Skin of body (tissue), 2 donors: Measurements from ENCODE around the gene CA10. TPM values are rescaled to one million over a fixed set of nuclear protein-coding genes. Genes with fewer than 3 reads are reported as not detected.

Experiments used
- DNase-seq: peaks from one replicate; lab custom pipeline; 2025; lab: John Stamatoyannopoulos, UW
- total RNA-seq: library from RNA; depleted of rRNA; stranded (reverse); fragments of >200 nt; gene quantifications from one replicate; pipeline ENCODE4 v1.2.3, GENCODE V29; 2014

Gene CA10
- total RNA-seq, 1 donor from 2014 or later, result 0.89 TPM

DNA sequence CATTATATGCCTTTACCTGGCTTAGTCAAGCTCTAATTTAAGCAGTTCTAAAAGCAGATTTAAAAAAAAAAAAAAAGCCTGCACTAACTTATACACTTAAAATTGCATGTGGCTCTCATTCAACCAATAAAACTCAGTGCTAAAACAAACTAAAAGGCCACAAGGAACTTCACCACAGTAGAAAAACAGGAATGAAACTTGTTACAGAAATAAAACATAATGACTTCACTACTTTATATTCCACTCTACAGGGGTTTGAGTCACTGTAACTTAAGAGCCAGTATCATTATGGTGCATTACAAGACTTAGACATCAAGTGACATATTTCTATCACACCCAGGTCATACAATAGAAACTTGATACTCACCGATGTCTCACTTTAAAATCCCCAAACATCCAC, 11.1 kb downstream of the CA10 start:
- DNase-seq, result no peak

DNA sequence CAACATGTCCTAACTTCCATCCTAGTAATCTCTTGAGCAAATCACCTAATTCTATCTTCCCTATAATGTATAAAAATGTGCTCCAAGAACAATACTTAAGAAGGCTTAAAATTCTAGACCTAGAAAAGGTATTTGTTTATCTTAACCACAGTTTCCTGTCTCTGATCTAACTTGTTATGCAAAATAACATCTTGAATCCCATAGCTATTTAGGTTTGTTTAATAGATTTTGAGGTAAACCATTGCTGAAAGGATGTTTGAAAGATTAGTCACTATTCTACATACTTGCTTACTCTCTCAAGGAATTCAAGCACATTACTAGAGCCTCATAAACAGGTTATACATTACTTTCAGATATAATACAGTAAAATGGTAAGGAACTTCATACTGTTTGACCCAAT, 13.0 kb downstream of the CA10 start:
- DNase-seq, result no peak

DNA sequence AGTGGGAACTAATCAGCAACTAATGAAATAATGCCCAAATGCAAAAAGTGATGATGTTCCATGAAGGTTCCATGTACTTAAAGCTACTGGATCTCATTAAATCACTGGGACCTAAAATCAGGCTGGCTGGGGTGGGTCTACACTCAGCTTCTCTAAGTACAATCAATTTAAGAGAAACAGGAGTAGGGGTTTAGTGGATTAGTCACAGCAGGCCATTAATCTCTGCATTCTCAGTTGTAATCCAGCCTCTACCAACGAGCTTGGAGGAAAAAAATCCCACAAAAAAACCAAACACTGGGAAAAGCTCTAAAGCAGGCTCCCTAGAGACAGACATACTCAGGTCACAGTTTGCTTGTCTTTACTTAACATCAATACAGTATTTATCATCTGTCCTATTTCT, 15.0 kb downstream of the CA10 start:
- no peak for DNase-seq

DNA sequence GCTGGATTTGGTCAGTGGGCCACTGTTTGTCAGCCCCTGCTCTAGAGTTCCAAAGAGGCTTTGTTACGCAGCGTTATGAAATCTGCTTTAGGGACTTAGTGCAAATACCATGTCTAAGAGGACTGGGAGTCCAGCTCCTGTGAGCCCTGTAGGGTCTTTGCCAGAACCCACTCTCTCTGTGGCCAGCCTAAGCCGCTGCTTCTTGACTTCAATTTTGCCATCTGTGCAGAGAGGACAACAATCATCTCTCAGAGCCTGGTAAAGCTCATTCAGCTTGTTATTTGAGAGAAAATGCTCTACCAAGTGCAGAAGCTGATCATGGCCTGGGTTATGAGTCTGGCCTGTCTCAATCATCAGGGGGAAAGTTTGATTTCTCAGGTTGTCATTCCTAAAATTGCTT, 17.9 kb downstream of the CA10 start:
- no peak for DNase-seq

DNA sequence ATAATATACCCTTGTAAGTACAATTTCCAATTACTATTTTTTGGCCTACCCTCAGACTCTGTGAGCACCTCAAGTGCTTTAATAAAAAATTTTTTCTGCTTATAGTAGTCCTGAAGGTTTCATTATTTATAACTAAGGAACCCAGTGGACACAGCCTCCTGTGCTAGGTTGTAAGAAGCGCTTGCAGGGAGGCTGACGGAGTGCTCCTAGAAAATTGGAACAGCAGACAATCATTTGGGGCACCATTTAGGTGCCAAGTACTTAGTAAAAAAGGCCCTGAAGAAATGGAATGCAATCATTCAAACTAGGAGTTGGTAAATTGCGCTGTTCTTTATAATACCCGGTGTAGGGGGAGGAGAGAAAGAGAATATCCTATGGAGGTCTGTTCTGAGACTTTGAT, 19.8 kb downstream of the CA10 start:
- DNase-seq, result no peak

DNA sequence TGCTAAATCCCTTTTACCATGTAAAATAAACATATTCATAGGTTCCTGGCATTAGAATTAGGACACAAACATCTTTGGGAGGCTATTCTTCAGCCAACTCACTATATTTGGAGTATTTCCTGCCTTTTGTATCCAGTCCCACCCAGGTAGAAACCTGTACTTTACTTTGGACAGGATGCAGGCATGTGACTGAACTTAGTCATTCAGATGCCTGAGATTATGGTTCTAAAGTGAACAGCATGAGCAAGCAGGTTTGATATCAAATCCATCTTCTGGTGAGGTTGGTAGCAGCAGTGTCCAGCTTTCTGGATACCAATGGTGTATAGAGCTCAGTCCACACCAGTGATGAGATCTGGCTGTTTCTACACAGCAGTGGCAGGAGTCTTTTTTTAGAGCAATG, 20.2 kb downstream of the CA10 start:
- no peak for DNase-seq

DNA sequence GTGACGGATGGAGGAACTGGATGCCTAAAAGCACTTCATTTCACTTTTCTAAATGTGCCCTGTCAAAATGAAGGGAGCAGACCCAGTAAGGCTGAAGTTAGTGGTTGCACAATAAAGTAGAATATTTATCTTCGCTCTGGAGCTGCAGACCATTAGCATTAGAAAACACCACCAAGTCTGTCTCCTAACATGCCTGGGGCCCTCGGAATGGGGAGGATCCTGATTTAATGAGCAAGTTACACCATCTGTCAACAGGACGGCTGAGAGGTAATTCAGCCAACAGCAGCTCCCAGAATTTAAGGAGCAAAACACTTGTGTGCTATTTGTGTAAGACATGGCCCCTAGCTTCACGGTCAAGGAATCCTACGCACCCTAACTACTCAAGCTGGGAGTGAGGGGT, 22.3 kb downstream of the CA10 start:
- no peak for DNase-seq

DNA sequence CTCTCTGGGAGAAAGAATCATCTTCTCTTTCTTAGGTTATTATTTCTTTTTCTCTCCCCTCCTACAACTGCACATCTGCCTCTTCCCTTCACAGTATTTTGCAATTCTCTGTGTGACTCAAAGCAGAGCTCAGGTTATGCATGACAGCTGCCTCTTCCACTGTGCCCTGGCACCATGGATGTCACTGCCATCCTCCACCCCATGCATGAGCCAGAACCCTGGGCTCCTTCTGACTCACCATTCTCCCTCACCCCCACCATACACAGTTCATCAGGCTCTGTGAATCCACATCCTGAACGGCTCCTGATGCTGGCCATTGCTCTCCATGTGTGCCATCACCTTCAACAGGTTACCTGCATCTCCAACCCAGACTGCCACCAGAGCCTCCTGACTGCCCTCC, 23.9 kb downstream of the CA10 start:
- DNase-seq, result no peak

DNA sequence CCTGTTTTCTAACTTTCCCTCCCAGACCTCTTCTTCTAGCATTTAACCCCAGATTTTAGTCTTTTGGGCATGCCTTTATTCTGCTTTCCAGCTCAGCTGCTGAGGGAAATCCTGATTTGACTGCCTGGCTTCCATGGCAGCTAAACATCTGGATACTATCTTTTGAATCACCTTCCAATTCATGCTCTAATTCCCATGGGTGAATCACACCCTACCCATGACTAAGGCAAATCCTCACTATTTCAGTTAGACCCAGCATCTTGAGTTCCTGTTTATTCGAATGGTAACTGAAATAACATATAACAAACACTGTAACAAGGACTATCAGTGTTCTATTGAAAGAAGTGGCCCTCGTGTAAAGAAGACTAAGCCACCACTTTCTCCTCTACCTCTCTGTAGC, 29.8 kb downstream of the CA10 start:
- no peak for DNase-seq

DNA sequence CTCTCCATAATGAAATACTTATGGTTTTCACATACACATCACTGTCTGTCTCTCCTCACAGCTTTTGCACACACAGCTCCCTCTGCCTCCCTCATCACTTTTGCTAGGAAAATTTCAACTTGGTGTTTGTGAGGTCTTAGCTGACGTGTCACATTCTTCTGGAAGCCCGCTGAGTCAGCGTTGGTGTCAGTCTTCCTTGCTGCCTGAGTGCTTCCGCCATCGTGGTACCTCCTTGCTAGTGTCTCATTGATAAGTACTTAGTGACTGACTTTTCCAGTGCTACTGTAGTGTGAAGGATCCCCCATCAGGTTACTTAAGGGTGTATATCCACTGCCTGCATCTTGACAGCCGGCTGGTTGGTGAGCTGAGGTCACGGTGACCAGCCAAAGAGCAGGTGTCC, 33.5 kb downstream of the CA10 start:
- DNase-seq, result no peak

DNA sequence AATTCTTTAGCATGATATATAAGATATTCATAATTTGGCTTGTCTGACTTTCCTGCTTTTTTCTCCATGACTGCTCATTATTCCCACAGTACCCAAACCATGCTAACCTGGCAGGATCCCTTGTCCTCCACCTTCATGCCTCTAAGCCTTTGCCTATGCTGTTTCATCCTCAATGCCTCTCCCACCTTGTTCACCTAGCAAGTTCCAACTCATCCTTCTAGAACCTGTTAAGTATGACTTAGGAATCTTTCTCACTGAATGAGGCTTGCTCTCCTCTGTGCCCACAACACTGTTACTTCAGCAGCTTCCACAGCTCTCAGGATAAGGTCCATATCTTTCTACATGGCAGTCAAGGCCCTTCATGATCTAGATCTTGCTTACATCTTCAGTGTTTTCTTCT, 34.0 kb downstream of the CA10 start:
- DNase-seq, result no peak

DNA sequence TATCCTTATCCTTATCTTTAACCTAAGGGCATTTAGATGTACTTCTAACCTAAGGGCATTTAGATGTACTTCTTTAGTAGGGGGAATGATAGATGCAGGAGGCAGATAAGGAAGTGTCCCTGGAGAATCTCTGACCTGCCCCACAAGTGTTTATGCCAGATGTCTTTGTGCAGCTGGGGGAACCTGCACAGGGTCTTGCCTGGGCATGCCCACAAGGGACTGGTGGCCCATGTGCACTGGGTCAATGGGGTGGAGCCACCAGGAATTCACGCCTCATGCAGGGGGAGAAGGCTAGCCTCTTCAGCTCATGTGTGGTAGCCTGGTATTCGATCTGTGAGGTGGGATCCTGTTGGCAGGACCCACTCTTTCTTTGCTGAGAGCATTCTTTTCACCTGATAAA, 38.0 kb downstream of the CA10 start:
- no peak for DNase-seq

DNA sequence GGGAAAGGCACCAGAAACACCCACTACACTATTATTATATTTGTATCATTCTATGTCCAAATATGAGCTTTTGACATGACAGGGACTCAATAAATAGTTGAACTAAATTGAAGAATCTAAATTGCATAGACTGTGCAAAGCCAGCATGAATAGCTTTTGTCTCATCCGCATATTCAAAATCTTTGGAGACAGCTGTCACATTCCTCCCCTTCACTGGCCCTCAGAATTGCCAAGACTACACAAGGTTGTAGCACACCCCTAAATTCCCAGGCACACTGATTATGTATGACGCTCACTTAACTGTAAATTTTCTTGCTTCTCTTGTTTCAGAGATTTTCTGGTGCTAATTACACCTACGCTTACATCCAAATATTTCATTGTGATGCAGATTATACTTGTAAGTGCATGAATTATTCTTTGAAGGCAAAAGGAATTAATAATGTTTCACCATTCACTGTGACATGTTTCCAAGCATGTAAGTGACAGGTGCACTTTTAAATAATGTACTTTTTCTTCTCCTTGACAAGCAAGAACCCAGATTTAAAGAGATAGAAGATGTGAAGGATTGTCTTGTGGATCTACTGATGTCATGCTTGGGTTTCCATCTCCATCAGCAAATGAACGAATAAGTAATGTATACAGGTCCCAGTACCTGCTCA, 47.5 kb downstream of the CA10 start:
- DNase-seq, result no peak

DNA sequence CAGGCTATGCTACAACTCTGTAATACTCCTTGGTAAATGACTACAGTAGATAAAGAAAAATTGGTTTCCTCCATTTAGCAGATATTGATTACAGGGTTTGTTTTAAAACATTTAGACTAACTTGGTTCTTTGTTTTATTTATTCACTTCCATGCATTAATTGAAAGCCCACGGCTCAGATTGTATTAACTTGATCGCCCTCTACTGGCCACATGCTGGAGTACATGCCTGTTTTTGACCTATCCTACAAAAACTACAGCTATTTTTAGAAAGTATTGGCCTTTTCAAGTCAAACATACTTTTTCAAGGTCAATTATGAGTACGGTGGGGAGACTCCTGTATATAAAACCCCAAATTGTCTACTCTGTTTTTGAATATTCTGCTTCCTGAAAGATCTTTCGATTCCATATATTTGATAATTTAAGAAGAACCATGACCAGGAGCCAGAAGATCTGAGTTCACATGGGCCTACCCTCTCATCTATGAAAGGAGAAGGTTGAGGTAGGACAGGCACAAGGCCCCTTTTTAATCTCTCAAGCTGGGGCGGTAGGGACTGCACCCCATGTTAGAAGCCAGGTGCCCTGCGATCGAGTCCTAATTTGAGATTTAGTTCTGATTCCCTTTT, 51.8 kb downstream of the CA10 start:
- DNase-seq, result peak; percentile 35

DNA sequence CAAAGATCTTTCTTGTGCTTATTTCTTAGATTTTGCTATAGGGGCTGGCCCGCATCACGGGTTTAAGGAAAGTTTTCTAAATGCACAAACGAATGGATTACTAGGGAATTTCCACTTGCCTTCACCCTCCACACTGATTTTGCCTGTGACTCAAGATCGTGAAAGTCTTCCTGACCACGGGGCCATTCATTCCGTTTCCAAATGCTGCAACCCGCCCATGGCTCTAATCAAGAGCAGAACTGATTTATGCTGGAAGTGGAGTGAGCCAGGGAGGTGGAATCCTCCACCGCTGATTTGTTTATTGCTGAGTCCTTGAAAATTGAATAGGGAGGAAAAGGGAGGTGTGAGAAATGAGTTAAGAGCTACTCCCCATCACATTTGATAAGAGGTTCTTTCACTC, 52.4 kb downstream of the CA10 start:
- DNase-seq, result no peak

DNA sequence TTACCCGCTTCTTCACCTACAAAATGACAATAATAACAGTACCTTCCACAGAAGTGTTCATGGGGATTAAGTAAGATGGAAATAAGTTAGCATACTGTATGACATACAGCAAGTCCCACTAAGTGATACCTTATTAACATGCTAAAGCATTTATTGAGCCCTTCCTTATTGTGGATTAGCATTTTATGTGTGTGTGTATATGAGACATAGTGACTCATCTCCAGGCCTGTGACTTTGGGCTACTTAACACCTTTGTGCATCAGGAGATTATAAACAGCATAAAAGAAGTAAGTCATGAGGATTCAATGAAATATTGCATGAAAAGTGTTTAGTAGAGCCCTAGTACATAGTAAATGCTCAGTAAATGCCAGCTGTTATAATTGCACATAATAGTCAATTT, 52.9 kb downstream of the CA10 start:
- no peak for DNase-seq

DNA sequence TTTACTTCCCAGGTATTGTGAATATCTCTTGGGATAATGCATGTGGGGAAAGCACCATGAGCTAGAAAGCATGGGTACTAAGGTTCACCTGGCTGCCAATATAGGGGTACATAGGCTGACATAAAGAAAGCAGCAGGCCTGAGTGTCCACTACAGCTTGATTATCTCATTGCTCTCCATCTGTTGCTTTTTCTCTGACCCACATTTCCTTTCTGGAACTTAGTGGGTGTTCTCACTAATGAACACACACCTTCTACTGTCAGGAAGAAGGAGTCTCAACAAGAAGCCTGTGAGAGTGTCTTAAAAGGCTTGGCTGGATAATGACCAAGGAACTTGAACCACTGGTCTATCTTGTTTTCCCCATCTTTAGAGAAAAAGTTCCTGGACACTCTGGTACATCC, 62.5 kb downstream of the CA10 start:
- no peak for DNase-seq

DNA sequence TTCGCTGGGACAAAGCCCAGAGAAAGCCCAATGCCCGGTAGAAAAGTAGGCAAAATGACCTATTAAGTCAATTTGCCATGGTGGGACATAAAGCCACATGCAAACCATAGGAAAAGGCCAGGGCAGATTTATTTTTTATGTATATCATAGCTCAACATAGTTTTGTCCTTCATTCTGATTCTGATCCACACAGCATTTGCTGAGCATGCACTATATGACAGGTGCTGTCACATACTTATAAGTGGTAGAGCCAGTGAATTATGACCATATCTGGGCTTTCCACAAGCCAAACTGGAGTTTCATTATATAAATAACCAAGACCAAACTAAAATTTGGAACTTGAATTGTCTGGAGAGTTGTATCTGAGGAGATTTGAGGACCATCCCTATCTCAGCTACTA, 74.3 kb downstream of the CA10 start:
- DNase-seq, result no peak

DNA sequence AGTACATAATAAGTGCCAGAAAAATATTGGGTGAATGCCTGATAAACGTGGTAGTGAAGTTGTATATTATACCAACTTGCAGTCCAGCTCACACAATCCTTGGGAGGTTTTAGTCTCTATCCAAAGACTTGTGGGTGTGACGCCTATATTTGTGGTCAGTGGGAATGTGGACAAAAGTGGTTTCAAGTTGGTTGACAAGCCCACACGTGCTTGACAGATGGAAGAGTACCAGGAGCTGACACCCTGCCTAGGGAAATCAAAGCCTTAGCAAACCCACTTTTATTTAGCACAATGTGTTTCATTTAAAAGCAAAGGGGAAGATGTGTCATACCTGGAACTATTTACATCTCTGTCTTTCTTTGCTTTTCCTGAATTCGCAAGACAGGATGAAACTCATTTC, 79.0 kb downstream of the CA10 start:
- no peak for DNase-seq

DNA sequence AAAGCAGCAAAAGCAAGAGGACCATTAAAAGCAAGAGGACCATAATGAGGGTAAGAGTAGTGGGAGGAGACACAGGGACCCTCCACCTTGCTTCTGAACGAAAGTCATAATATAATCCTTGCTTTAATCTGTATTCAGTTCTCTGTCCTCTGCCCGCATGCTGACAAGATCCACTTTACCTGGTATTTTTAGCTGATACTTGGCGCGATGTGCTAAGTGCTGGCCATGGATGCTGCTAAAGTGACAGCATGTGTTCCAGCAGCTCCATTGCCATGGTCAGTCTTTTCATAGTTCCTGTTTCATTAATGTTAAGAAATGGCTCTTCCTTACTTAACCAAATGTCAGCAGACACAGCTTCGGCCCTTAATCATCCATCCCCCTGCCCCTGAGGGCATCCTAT, 86.8 kb downstream of the CA10 start:
- no peak for DNase-seq

DNA sequence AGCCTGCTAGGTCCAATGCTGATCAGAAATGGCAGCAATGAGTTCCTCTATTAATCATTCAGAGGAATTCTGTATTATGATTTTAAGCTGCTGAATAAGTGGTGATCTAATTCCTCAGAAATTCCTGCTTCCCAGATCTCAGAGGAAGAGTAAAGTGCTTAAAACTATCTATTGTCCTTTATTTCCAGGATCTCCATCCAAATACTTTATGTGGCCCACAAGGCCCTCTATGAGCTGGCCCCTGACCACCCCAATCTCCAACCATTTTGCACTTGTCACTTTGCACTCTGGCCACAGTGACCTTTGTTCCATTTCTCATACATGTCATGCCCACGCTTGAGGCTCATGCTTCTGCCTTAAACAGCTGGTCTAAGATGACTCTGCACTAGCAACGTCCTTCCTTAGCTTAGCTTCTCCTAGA, 93.7 kb downstream of the CA10 start:
- no peak for DNase-seq

DNA sequence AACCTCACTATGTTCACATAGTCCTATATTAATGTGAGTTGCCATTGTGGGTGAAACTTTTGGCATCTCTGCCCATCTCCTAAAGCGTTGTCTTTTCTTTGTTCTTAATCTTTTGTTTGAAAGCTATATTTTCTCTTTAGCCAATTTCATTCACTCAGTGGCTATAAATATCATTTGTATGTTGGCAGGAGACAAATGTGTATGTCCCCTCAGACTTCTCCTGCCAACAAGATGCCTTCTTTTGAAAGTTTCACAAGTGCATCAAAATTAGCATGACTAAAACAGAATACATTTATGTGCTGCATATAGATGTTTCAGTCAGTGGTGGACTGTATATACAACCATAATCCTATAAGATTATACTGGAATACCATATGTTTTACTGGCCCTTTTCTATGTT, 109.0 kb downstream of the CA10 start:
- no peak for DNase-seq

DNA sequence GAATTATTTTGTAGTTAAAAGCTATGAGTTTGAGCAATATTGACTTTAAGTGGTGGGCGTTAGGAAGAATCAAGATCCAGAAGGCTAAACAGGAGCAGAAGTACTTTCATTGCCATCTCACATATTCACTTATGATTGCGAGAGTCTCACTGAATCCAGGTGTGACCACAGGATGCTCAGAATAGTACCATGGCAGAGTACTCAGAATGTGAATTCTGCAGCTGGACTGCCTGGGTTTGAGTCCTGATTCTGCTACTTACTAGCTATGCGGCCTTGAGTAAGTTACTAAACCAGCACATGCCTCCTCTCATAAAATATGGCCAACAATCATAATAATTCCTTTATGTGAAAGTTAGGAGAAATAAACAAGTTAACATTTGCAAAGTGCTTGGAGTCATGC, 109.5 kb downstream of the CA10 start:
- no peak for DNase-seq
